WI38 (cell line): Measurements from ENCODE around the gene CBX5.

ENCODE experiments used
- H3K4me3 ChIP-seq: 2 replicates; pipeline ENCODE4 v1.5.1; 2011; ENCODE audit warnings: low read depth, mild to moderate bottlenecking, control low read depth, low read length
- TF ChIP-seq, protein P1 (sequence below): IDR thresholded peaks from 2 replicates; pipeline ENCODE4 v1.5.1; 2012; ENCODE audit warnings: low read depth, mild to moderate bottlenecking, control low read depth, low read length

The CBX5 gene

GRCh38 chr12:54306925-54307741 is 27.2 kb upstream of the CBX5 start:
- TF ChIP-seq, protein P1, sequence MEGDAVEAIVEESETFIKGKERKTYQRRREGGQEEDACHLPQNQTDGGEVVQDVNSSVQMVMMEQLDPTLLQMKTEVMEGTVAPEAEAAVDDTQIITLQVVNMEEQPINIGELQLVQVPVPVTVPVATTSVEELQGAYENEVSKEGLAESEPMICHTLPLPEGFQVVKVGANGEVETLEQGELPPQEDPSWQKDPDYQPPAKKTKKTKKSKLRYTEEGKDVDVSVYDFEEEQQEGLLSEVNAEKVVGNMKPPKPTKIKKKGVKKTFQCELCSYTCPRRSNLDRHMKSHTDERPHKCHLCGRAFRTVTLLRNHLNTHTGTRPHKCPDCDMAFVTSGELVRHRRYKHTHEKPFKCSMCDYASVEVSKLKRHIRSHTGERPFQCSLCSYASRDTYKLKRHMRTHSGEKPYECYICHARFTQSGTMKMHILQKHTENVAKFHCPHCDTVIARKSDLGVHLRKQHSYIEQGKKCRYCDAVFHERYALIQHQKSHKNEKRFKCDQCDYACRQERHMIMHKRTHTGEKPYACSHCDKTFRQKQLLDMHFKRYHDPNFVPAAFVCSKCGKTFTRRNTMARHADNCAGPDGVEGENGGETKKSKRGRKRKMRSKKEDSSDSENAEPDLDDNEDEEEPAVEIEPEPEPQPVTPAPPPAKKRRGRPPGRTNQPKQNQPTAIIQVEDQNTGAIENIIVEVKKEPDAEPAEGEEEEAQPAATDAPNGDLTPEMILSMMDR, result no peak
- H3K4me3 ChIP-seq, result no peak overlapping the region

- H3K4me3 ChIP-seq, result no peak overlapping the region
- TF ChIP-seq, protein P1, result no peak
Observed at GRCh38 chr12:54304187-54304810, 24.4 kb upstream of the CBX5 start.

DNA sequence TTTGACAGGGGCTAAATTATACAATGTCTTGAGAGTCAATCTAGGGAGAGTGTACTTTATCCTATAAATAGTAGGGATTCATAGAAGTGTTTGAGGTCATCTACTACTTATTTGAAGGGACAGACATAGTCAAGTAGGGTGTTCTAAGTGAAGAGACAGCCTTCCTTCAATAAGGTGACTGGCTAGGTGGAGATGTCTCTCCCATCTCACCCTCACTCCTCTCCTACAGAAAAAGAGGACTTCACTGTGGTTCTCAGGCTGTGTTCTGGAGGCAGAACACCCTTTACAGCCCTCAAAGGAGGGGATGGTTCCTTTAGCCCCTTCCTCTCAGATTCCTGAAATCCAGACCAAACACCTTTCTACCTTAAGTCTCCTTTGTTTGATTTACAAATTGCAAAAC is 23.7 kb upstream of the CBX5 start:
- no peak overlapping the region for H3K4me3 ChIP-seq
- TF ChIP-seq, protein P1, result no peak

DNA sequence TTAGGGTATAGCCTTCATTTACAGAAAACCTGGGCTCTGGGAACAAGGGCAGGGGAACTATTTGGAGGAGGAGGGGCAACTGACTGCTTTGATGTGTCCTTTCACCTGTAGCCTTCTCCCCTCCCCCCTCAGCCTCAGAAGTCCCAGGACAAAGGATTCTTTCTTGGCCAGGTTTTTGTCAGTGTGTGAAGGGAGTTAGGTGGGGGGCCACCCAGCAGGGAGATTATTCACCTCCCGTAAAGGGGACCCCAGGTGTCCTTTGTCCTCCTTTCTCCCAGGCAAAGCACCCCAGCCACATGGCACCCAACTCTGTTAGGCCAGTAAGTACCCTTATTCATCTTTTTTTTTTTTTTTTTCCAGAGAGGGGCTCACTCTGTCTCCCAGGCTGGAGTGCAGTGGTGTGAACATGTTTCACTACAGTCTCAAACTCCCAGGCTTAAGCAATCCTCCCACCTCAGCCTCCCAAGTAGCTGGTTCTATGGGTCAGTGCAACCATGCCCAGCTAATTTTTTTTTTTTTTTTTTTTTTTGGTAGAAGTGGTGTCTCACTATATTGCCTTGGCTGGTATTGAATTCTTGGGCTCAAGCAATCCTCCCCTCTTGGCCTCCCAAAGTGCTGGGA is 21.6 kb upstream of the CBX5 start:
- H3K4me3 ChIP-seq, result no peak overlapping the region
- TF ChIP-seq, protein P1, result no peak

DNA sequence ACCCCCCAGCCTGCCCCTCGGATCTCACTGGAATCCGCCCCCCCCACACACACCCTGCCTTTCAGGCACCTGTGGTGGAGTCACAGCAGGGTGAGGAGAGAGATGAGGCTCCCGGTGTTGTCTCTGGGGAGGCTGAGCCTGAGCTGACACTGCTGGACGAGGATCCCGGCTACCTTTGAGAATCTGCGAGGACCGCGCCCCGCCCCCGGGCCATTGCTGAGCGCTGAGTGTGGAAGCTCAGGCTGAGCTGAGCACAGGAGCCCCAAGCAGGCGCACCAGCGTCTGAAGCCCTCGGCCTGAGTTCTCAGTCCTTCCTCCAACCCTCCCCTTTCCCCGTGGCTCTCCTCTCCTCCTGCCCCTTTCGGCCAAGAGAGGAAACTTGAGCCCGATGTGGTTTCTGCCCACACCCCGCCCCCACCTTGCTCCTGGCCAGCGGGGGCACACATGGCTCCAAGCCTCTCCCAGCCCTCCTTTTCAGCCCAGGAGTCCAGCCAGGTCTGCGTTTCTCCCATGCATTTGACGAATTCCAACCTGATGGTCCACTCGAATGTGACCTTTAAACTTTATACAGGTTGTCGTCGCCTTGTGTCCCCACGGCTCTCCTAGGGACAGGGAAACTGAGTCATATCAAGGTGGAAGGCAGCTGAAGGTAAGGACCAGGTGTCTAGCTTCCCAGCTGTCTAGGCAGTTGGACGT is 21.0 kb upstream of the CBX5 start, which contains the start of gene NFE2:
Gene NFE2, minus strand, starts transcription at position 284 of the 696 bp plus-strand sequence. CDS start 5,767 bp downstream, outside the sequence.
- H3K4me3 ChIP-seq, result peak within 1 kb of the TSS; percentile 43
- TF ChIP-seq, protein P1, result no peak

- TF ChIP-seq, protein P1, result no peak
- peak overlapping the region; percentile 43 for H3K4me3 ChIP-seq
Observed at GRCh38 chr12:54300225-54300731, 20.4 kb upstream of the CBX5 start.
